Kidney tubule cell (primary cell): ENCODE measurements around the gene TREH.
"Not testable (repeated sequence)": the region's sequence is repeated elsewhere in the genome, so short reads cannot be mapped to it uniquely, and the experiment has no call there.

ENCODE experiments used
- DNase-seq: peaks from one replicate; pipeline ENCODE4 v3.0.0-alpha.2; 2018; ENCODE audit warnings: low spot score

TREH gene

DNA sequence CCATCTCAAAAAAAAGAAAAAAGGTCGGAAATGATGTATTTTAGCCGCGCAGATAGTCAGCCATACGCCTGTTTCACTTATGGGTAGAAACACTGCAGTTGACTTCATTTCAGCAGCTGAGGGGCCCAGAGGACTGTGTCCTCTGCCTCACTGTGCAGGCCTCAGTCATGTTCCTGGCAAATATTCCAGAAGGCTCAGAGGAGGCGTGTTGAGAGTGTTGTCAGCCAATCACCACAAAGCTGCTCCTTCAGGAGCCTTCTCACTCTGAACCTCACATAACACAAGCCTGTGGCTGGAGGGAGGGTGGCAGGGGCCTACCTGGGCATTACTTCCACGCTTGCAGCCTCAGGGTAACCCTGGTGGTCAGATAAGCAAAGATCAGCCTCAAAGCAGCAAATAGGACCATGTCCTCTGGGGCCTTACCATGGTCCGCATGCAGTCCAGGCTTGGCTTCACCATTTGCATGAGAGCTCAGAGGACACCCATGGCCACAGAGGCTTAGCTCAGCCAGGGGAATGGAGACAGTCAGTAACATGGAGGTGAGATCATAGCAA is 17.3 kb upstream of the TREH start:
- no peak for DNase-seq

DNA sequence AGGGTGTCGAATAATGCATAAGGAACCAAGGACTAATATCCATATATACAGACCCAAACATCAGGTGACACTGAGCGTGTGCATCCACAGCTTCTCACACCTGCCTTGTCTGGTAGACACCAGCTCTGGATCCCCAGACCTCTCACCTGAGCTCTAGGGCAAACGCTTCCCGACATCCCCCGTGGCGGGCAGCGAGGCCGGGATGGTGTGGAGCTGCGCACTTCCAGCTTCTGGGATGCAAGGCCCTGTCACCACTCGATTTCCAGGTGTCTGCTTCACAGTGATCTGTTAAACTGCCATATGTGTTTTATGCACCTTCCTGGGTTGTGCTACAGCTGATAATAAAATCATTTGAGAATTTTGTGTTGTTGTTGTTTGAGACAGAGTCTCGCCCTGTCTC is 15.3 kb upstream of the TREH start:
- DNase-seq = no peak

DNA sequence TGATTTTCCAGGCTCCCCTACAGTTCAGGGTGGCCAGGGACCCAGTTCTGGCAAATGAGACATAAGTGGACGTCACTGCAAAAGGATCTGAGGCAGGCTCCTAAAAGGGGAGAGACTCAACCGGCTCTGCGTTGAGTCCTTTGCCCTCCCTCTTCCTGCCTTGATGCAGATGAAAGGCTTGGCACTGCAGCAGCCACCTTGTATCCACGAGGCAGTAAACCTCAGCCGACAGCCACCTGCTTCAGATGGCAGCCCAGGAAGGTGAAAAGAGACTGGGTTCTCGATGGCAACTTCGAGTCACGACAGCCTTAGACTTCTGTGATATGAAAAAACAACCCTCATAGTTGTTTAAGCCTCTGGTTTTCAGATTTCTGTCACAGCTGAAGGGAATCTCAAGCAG is 14.7 kb upstream of the TREH start:
- DNase-seq = no peak

DNA sequence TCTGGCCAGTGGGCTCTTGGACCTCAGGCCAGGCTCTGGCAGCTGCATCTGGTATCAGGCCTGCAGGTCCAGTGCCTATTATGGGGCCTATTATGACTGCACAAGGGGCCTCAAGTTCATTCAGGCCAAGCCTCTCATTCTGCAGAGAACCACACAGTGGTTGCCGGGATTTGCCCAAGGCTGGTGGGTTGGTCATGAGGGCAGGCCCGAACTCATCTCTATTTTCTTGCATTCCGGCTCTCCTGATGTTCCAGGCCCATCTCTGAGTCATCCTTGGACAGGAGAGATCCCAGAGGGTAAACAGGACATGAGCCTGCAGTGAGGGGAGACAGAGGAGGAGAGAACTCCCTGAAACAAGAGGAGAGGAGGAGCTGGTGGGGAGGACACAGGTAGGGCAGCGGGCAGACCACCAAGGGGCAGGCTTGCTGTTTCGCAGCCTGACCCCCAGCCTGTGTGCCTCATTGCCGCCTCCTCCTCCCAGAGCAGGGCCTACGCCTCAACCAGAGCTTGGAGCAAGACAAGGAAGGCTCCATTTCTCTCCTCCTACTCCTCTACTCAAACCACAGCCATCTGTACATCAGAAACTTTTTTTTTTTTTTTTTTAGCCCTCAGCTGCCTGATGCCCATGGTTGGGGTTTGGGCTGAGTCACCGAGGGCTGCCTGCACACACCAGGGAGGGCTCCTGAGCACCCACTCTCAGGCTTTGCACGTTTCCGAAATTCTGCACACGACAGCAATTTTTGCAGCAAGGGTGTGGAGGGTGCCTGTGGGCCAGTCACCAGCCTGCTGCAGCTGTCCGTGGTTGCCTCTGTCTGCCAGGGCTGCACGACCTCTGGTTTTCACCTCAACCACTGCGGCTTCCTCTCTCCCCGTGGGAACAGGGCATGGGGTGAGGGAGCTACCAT is 12.7 kb upstream of the TREH start:
- DNase-seq = peak; percentile 57

DNA sequence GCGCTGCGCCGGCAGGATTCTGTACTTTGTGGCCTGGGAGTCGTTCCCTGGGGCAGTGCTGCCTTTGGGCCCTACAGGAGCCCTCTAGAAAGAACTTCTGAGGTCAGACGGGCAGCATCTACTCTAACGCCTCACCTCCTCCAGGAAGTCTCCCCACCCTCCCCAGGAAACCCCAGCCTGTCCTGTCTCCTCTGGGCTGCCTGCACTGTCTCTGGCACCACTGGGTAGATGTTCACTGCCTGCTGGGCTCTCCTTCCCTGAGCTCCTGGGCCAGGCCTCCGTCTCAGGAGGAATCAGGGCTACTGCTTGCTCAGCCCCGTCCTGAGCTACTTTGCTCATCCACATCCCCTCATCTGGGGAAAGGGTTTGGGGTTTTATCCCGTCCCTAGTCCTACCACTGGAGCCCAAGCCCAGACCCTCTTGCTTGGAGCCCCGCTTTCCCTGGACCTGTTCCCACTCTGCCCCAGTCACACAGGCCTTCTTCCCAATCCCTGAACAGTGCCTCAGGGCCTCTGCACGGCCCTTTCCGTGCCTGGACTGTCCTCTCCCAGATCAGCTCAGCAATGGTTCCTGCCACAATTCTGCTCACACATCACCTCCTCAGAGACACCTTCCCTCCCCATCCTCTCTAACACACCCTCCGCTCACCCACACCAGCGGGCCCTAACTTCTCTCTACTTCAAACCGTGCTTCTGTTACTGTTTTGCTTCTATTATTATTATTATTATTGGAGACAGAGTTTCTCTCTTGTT is 11.3 kb upstream of the TREH start:
- no peak for DNase-seq

DNA sequence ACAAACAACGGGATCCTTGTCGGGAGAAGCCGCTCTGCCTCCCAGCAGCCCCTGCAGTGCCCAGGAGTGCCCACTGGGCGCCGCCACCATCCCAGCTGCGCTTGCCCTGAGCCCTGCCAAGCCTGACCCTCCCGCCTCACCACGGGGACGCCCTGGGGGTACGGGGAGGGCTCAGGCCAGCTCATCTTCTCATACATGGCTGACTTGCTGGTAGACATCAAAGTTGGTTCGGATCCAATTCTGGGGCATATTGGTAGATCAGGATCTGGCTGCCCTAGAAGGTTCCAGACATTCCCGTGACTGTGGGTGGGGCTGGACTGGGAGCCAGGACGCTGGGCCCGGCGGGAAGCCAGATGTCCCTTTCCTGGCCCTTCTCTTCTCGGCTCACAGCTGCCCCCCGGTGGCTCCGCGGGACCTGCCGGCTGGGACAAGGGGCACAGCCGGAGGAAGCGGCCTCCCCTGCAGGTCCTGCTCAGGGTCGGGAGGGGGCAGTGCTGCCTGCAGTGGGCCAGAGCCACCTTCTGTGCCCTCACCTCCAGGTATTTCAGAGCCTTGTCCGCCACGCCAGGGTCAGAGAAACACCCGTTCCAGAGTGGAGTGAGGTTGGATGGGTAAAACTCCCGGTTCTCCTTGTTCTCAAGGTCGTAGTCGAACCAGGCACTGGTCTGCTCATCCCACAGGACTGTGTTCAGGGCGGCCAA is 10.6 kb upstream of the TREH start:
- peak; percentile 95 for DNase-seq

DNA sequence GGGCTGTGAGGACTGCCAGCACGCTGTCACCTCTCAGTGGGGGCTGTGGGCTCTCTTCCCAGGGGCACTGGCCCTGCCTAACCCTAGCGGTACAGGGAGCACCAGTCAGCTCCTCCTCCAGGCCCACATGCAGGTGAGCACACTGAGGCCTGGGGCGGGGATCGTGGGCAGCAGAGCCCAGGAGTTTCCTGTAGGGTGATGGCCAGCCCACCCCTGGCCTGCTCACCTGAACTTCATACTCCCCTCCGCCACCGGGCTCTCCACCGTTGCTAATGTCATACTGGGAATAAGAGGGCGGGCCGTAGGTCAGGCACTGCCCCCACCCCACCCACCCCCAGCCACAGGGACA is 10.0 kb upstream of the TREH start:
- no peak for DNase-seq

DNA sequence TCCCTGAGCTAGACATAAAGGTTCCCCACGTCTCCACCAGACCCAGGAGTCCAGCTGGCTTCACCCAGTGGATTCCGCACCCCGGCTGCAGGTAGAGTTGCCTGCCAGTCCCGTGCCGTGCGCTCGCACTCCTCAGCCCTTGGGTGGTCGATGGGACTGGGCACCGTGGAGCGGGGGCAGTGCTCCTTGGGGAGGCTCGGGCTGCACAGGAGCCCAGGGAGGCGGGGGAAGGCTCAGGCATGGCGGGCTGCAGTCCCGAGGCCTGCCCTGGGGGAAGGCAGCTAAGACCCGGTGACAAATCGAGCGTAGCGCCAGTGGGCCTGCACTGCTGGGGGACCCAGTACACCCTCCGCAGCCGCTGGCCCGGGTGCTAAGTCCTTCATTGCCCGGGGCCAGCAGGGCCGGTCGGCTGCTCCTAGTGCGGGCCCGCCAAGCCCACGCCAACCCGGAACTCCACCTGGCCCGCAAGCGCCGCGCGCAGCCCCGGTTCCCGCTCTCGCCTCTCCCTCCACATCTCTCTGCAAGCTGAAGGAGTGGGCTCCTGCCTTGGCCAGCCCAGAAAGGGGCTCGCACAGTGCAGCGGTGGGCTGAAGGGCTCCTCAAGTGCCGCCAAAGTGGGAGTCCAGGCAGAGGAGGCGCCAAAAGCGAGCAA is 9.5 kb upstream of the TREH start:
- DNase-seq = no peak

DNA sequence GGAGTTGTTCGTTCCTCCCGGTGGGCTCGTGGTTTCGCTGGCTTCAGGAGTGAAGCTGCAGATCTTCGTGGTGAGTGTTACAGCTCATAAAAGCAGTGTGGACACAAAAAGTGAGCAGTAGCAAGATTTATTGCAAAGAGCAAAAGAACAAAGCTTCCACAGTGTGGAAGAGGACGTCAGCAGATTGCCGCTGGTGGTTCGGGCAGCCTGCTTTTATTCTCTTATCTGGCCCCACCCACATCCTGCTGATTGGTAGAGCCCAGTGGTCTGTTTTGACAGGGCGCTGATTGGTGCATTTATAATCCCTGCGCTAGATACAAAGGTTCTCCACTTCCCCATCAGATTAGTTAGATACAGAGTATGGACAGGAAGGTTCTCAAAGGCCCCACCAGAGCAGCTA is 8.9 kb upstream of the TREH start:
- not testable (repeated sequence) for DNase-seq

DNA sequence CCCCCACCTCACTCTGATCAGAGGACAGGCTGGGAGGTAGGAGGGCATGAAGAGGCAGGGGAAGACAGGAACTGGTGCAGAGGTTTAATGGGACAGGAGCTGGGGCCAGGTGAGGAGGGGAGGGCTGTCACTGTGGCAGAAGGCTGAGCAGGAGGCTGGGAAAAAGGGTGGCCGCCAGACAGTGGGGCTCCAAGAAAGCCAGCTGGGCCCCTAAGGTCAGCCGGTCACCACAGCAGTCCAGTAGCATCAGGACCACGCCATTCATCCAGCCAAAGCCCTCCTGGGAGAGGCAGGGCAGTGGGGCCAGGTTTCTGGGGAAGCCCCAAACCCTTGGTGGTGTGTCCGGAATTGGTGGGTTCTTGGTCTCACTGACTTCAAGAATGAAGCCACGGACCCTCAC is 8.5 kb upstream of the TREH start:
- no peak for DNase-seq

DNA sequence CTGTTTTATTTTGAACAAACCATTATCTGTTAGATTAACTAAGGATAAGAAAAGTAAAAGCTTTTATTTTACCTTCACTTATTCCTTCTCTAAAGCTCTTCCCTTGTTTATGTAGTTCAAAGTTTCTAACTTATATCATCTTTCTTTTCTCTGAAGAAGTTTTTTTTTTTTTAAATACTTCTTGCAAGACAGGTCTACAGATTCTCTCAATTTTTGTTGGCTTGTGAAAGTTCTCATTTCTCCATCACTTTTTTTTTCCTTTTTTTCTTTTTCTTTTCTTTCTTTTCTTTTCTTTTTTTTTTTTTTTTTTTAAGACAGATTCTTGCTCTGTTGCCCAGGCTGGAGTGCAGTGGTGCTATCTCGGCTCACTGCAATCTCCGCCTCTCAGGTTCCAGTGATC is 4.7 kb upstream of the TREH start:
- DNase-seq = no peak

DNA sequence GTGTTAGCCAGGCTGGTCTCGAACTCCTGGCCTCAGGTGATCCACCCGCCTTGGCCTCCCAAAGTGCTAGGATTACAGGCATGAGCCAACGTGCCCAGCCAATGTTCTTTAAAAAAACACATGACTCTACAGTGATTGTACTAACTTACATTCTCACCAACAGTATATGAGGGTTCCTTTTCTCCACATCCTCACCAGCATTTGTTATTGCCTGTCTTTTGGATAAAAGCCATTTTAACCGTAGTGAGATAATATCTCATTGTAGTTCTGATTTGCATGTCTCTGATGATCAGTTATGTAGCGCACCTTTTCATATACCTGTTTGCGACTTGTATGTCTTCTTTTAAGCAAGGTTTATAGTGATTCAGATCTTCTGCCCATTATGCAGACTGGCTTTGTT is 3.5 kb upstream of the TREH start:
- not testable (repeated sequence) for DNase-seq

DNA sequence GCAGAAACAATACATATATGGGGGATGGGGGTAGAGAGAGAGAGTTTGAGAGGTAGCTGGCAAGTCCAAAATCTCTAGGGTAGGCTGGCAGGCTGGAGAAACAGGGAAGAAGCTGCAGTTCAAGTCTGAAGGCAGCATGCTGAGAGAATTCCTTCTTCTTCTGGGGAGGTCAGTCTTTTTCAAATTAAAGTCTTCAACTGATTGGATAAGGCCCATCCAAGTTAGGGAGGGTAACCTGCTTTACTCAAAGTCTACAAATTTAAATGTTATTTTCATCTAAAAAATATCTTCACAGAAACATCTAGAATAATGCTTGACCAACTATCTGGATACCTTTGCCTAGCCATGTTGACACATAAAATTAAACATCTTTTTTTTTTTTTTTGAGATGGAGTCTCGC is 2.9 kb upstream of the TREH start:
- no peak for DNase-seq

DNA sequence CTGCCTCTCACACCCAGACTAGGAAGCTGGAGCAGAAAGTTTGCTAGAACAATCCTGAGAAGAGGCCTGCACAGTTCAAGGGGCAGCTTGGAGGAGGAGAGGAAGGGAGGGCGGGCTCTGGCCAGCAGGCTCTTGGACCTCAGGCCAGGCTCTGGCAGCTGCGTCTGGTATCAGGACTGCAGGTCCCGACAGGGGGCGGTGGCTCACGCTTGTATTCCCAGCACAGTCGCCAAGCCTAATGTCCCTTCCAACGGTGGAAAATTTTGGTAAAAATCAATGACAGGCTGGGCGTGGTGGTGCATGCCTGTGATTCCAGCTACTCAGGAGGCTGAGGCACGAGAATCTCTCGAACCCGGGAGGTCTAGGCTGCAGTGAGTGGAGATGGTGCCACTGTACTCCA is 542 bp downstream of the TREH start:
- DNase-seq = not testable (repeated sequence)

DNA sequence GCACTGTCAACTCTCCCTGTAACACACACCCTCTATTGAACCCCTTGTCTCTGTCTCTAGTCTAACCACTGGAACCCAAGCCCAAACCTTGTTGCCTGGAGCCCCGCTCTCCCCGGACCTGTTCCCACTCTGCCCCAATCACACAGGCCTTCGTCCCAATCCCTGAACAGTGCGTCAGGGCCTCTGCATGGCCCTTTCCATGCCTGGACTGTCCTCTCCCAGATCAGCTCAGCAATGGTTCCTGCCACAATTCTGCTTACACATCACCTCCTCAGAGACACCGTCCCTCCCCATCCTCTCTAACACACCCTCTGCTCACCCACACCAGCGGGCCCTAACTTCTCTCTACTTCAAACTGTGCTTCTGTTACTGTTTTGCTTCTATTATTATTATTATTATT is 1.5 kb downstream of the TREH start:
- no peak for DNase-seq

DNA sequence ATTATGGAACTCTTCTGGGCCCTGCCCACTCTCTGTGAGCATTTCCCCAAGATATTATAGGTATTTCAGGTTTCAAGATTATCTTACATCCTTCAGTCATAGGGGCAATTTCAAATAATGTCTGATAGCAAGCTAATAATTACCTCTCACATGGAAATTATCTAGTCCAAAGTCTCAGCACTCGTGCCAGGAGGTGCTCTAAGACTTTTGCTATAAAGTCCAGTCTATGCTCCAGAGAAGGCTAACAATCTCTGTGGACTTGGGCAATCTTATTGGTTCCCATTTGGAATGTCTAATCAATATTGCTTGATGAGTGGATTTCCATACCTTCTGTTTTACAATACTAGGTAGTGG is 5.4 kb downstream of the TREH start:
- no peak for DNase-seq

DNA sequence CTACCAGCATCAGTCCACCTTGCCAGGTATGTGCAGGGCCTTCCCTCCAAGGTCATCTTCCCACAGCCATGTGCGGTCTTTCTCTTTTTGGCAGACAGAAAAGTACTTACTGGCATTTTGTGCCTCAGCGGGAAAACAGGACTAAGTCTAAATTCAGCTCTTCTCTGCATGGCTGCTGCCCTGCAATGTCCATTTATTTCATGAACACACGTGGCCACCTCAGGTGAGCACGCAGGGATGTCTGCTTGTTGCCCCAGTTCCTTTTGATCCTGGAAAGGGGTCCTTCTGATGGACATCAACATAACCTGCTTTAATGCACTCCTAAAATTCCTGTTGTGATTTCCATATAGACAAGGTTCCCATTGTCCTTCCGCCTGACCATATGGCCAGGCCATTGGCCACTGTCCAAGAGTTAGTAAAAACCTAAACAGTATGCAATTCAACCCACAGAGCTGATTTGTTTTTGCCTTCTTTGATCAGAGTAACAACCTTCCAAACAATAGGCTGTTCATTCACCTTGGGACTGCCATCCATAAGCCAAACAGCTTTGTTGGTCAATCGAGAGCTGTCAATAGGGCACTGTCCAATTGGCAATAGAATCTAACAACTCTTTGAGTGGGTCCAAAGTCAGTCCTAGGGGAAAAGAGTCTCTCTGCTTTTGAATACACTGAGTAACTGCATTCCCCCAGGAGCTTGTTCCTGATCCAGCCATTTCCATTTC is 5.9 kb downstream of the TREH start:
- no peak for DNase-seq

DNA sequence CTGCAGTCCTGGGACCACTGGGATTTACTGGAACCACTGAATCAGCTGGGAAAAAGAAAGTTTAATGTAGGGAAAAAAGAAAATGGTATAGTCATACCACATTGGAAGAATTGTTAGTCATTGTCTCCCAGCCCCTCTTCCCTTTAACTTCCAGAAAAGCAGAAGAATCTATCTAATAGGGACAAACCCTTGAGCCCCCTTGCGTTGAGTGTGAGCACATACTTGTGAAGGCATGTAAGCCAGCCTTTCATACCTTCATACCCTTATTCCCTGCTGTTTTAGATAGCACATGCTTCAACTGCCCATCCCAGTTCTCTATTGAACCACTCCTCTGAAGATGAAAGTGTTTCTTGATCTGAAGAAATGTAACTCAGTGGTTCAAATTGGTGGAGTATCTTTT is 6.6 kb downstream of the TREH start:
- no peak for DNase-seq

DNA sequence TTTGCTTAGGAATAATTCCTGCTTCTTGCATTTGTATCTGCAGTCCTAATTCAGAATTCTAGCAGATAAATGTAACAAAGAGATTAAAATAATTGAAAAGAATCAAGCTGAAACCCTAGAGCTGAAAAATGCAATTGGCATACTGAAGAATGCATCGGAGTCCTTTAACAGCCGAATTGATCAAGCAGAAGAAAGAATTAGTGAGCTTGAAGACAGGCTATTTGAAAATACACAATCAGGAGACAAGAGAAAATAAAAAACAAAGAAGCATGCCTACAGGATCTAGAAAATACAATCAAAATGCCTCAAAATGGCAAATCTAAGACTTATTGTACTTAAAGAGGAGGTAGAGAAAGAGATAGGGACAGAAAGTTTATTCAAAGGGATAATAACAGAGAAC is 8.2 kb downstream of the TREH start:
- no peak for DNase-seq

DNA sequence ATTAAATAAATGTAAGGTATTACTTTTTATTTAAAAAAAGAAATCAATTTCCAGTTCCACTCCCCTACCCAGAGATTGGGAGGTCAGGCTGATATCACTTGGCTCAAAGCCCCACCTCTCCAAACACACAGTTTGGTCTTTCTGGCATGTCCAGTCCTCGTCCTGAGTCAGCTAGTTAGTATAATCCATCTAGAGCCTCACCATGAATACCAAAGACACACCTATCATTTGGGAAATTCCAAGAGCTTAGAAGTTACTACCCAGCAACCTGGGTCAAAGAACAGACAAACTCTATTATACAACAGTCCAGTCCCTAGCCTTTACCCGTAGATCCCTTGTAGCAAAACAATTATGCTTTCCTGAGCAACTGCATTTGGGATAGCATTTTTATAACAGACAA is 9.4 kb downstream of the TREH start:
- DNase-seq = peak; percentile 18

DNA sequence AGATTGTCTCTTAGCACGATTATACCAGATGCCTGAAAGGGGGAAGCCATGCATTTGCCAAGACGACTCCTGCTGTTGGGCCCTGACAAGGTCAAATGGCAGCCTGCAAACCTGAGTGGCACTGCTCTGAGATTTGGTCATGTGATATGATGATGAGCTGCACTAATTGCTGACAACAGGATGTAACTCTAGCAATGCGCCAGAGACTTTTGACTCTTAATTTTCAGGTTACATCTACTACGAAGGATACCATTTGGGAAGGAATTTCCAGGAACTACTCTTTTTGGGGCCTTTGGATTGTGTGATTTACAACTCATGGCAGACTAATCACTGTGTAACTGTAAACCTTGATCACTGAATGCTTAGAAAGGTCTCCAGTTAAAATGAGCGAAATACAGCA is 13.1 kb downstream of the TREH start:
- DNase-seq = no peak

DNA sequence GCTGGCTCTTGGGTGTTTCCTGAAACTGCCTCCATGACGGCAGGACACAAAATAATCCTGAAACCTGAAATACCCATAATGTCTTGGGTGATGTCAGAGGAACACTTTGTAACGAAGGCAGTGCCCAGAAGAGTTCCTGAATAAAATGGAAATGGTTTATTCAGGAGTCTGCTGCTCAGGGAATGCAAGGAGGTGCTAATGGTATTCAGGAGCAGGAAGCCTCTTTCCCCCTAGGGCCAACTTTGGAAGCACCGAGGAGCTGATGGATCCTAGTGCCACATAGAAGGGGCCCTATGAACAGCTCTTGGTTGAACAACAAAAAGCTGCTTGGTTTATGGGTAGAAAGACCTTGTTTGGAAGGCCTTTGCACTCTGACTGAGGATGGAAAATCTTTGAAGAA is 15.5 kb downstream of the TREH start:
- DNase-seq = no peak
